GM19099 (cell line): ENCODE results near the gene NPR2.

ENCODE experiments used
- POLR2A ChIP-seq: IDR thresholded peaks from 3 replicates; pipeline ENCODE4 v1.6.1; 2011; ENCODE audit warnings: low read depth; ENCODE audit not compliant: insufficient read length; ENCODE audit errors: extremely low read depth

Gene NPR2

GRCh38 chr9:35757892-35758275, 33.5 kb upstream of the NPR2 start:
- TF ChIP-seq POLR2A, result no peak

GRCh38 chr9:35758475-35759050, 32.8 kb upstream of the NPR2 start:
- no peak for TF ChIP-seq POLR2A

GRCh38 chr9:35759795-35760194, 31.6 kb upstream of the NPR2 start:
- no peak for TF ChIP-seq POLR2A

GRCh38 chr9:35760651-35761050, 30.7 kb upstream of the NPR2 start:
- TF ChIP-seq POLR2A, result no peak

DNA sequence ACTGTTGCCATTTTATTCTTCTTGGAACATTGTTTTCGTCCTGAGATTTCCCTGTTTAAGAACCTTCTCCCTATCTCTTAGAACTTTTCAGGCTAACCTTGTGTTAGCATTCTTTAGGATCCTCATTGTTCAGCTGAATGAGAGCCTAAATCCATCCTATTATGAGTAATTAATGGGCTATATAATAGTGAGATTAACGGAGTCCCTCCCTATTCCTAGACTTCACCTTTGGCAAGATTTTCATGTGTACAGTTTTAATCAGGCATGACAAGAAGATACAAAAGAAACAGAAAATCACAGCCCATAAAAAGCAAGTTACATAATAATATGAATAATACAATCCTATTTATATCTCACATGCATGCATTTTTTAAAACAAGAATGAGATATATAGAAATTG, 28.2 kb upstream of the NPR2 start:
- no peak for TF ChIP-seq POLR2A

GRCh38 chr9:35763803-35764202, 27.6 kb upstream of the NPR2 start:
- no peak for TF ChIP-seq POLR2A

DNA sequence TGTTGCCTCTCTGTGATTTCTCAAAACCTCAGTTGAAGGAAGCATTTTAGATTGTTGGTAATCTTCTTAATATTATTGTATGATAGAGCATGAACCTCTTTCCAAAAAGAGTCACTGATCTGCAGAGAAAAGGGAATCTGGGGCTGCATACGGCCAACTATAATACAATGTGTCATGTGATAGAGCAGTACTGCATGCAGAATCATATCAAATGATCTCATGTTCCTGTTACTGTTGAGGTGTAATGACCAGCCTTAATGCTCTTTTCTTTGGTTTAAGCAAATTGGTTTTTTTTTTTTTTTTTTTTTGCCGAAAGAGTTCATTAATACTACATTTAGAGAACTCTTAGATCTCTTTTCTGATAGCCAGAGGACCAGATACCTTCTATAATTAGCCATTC, 24.4 kb upstream of the NPR2 start:
- TF ChIP-seq POLR2A, result no peak

DNA sequence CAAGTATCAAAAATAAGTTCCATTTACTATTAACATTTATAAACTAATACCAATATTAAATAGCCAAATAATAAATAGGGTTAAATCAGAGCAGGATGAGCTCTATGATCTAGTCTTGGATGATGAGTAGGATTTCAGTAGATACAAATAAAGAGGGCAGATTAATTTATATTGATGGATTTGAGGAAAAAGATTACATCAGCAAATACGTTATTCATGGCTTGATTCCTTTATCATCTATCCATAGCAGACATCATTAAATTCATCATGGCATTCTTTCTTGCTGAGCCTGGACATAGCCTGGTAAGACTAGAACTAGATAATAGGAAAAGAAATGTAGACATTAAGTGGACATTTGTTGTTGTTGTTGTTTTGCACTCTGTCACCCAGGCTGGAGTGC, 23.9 kb upstream of the NPR2 start:
- TF ChIP-seq POLR2A, result no peak

- no peak for TF ChIP-seq POLR2A
Measured at GRCh38 chr9:35769763-35770162, 21.6 kb upstream of the NPR2 start.

- TF ChIP-seq POLR2A, result no peak
Measured at GRCh38 chr9:35771075-35771433, 20.3 kb upstream of the NPR2 start.

- TF ChIP-seq POLR2A, result no peak
Measured at GRCh38 chr9:35771534-35771933, 19.9 kb upstream of the NPR2 start.

GRCh38 chr9:35771943-35772342, 19.4 kb upstream of the NPR2 start:
- no peak for TF ChIP-seq POLR2A

DNA sequence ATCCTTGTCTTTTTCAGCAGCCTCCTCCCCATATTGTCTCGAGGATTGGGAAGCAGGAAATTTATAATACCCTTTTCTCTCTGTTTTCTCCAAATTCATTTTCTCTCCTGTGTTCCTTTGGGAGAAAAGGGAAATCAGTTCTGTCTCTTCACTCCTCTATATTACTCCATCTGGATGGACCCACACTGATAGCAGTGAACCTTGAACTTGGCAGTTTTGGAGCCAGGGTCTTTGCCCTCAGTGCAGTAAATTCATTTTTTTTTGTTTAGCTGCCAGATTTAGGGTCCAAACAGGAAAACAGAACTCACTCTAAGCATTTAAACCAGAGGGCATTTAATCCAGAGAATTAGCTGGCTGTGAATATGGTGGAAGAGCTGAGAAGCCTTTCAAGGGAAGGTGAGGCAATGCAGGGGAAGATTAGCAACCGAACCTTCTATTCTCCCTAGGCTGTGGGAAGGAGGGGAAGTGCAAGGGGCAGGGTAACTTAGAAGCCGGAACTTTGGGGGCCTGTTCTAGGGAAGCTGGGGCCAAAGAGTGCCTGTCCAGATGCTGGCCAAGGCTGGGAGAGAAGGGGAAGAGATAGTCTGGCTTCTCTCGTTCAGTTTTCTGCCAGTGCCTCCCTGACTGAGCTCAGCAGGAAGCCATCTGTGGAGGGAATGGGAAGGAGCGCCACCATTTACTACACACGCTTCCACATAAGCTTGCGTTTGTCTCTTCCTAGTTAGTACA, 16.3 kb upstream of the NPR2 start:
- no peak for TF ChIP-seq POLR2A

GRCh38 chr9:35776018-35776417, 15.4 kb upstream of the NPR2 start:
- TF ChIP-seq POLR2A, result no peak

- no peak for TF ChIP-seq POLR2A
Measured at GRCh38 chr9:35778496-35778895, 12.9 kb upstream of the NPR2 start.

- TF ChIP-seq POLR2A, result no peak
Measured at GRCh38 chr9:35781066-35781465, 10.3 kb upstream of the NPR2 start.

DNA sequence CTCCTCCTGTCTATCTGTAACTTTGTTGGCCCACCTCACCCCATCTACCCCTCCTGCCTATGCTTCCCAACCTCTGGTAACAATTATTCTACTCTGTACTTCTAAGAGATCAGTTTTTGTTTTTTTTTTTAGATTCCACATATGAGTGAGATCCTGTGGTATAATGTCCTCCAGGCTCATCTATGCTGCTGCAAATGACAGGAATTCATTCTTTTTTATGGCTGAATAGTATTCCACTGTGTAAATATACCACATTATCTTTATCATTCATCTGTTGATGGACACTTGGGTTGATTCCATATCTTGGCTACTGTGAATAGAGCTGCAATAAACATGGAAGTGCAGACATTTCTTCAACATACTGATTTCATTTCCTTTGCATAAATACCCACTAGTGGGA, 8.0 kb upstream of the NPR2 start:
- no peak for TF ChIP-seq POLR2A

DNA sequence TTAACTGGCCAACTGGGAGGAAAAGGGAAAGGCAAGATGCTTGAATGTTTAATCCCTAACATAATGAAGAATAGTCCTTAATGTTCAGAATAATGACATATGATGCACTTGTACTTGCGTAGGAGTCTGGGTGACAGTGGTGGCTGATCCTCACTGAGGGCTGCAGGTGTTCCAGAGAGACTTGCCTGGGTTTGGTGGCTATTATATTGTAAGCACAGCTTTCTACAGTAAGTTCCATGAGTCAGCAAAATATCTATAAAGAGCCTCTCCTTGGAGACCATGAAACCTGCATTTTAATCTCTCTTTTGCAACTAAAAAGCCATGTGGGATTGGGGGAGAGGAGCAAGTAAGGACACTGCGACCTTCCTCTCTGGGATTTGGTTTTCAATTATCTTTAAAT, 1.9 kb upstream of the NPR2 start:
- TF ChIP-seq POLR2A, result no peak

DNA sequence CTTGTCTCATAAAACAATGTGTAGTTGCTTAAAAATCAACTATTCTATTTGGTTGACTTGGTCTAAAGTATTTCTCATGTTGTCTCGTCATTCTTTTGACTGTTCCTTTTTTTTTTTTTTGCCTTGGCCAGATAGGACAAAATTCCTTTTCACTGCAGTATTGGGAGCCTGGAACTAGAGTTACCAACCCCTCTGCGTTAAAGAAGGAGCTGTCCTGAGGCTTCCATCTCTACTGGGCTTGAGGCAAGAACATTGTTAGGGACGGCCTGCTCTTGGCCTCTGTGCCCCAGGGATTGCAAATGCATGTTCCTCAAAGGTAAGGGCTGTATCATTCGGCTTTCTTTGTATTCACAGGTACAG, 1.4 kb upstream of the NPR2 start:
- no peak for TF ChIP-seq POLR2A
